AG08396 (cell line): ENCODE data around the gene CCDC187.

Source experiments
- DNase-seq: peaks from one replicate; pipeline ENCODE4 v3.0.0; 2012; ENCODE audit warnings: low spot score, mixed read lengths

The CCDC187 gene

GRCh38 chr9:136225748-136226679, 77.9 kb downstream of the CCDC187 start:
- DNase-seq: peak; percentile 81

- DNase-seq: no peak
These were observed 78.5 kb downstream of the CCDC187 start for GRCh38 chr9:136225366-136225747.

- DNase-seq: no peak
These were observed 79.8 kb downstream of the CCDC187 start for GRCh38 chr9:136223871-136224640.

GRCh38 chr9:136222906-136223285, 81.0 kb downstream of the CCDC187 start:
- no peak for DNase-seq

GRCh38 chr9:136222166-136222905, 81.6 kb downstream of the CCDC187 start:
- no peak for DNase-seq

- no peak for DNase-seq
These were observed 83.7 kb downstream of the CCDC187 start for GRCh38 chr9:136220017-136220729.

GRCh38 chr9:136219276-136219675, 84.6 kb downstream of the CCDC187 start:
- DNase-seq: no peak

GRCh38 chr9:136218673-136219072, 85.2 kb downstream of the CCDC187 start:
- no peak for DNase-seq

GRCh38 chr9:136218271-136218670, 85.6 kb downstream of the CCDC187 start:
- DNase-seq: no peak

- no peak for DNase-seq
These were observed 87.2 kb downstream of the CCDC187 start for GRCh38 chr9:136216541-136217244.

GRCh38 chr9:136213733-136214132, 90.2 kb downstream of the CCDC187 start:
- no peak for DNase-seq

- no peak for DNase-seq
These were observed 91.4 kb downstream of the CCDC187 start for GRCh38 chr9:136212345-136212950.

GRCh38 chr9:136211441-136212344, 92.2 kb downstream of the CCDC187 start:
- DNase-seq: no peak

- no peak for DNase-seq
These were observed 92.9 kb downstream of the CCDC187 start for GRCh38 chr9:136211006-136211405.

GRCh38 chr9:136210276-136210675, 93.6 kb downstream of the CCDC187 start:
- no peak for DNase-seq

- DNase-seq: no peak
These were observed 94.1 kb downstream of the CCDC187 start for GRCh38 chr9:136209786-136210185.

- DNase-seq: no peak
These were observed 94.7 kb downstream of the CCDC187 start for GRCh38 chr9:136209232-136209631.

GRCh38 chr9:136208675-136209074, 95.2 kb downstream of the CCDC187 start:
- no peak for DNase-seq

- DNase-seq: no peak
These were observed 96.3 kb downstream of the CCDC187 start for GRCh38 chr9:136207616-136208015.
